Endothelial cell of umbilical vein (primary cell): ENCODE results near the gene ZNF775. TPM values are rescaled to one million over a fixed set of nuclear protein-coding genes. Genes with fewer than 3 reads are reported as not detected.

Source experiments
- BruUV-seq: library from RNA; stranded (reverse); fragments of 400-500 nt; replicated peaks from 2 replicates; lab custom pipeline; 2021; lab: Mats Ljungman, UMichigan
- CTCF ChIA-PET: fragments of 300-600, 350-600 bp; sonication (Branson Sonifier 250); formaldehyde crosslinking; loops from one replicate; lab custom pipeline; 2021; ENCODE audit warnings: antibody characterized with exemption, inconsistent platforms; lab: Charles Lee
- POLR2A ChIA-PET: fragments of 300-600, 350-600 bp; sonication (Branson Sonifier 250); formaldehyde crosslinking; loops from one replicate; lab custom pipeline; 2021; ENCODE audit warnings: antibody characterized with exemption, inconsistent platforms; lab: Charles Lee
- DNase-seq: peaks from one replicate; pipeline ENCODE4 v3.0.0-alpha.2; 2011; ENCODE audit warnings: low read depth, low spot score
- FAIRE-seq: peaks from 2 replicates; lab custom pipeline; 2011; peaks lifted over from hg19 to GRCh38; lab: Jason Lieb, UNC
- H2AFZ ChIP-seq: 2 replicates; pipeline ENCODE4 v1.6.0; 2012; ENCODE audit warnings: low read depth, low read length, control low read depth, inconsistent platforms
- H3K27ac ChIP-seq: 2 replicates; pipeline ENCODE4 v1.5.1; 2011; ENCODE audit warnings: low read depth, mild to moderate bottlenecking, control low read depth, low read length, moderate library complexity; ENCODE audit not compliant: insufficient read depth
- H3K27me3 ChIP-seq, 2 experiments: 2 replicates each; pipeline versions ENCODE4 v1.6.0 to v1.6.1; 2011; ENCODE audit warnings: low read length in 2 of 2, mixed read lengths in 1 of 2; ENCODE audit not compliant: control insufficient read depth in 2 of 2, insufficient read depth in 2 of 2
- H3K36me3 ChIP-seq, 2 experiments: 2 replicates in 1 of 2; 3 replicates in 1 of 2; pipeline ENCODE4 v1.5.1; 2011; ENCODE audit warnings: low read length in 2 of 2, mild to moderate bottlenecking in 1 of 2, moderate library complexity in 1 of 2; ENCODE audit not compliant: control insufficient read depth in 2 of 2, insufficient read depth in 2 of 2; ENCODE audit errors: extremely low read depth in 1 of 2
- H3K4me1 ChIP-seq: 3 replicates; pipeline ENCODE4 v1.5.1; 2011; ENCODE audit warnings: mild to moderate bottlenecking, low read length; ENCODE audit not compliant: control insufficient read depth, insufficient read depth; ENCODE audit errors: extremely low read depth
- H3K4me2 ChIP-seq: 2 replicates; pipeline ENCODE4 v1.6.1; 2011; ENCODE audit warnings: low read length, control low read depth, mixed read lengths; ENCODE audit not compliant: insufficient read depth
- H3K4me3 ChIP-seq, 3 experiments: fragments of 200-600 bp in 1 of 3; sonication (generic), shearing (Covaris generic) in 1 of 3; replicated peaks in 1 of 3; 2 replicates each; pipeline ENCODE4 v1.5.1; 2011 to 2016; ENCODE audit warnings: control low read depth in 3 of 3, low read length in 3 of 3, mild to moderate bottlenecking in 2 of 3, inconsistent platforms in 1 of 3, low read depth in 1 of 3, moderate library complexity in 1 of 3; ENCODE audit not compliant: insufficient read depth in 1 of 3
- H3K79me2 ChIP-seq: 2 replicates; pipeline ENCODE4 v1.6.0; 2012; ENCODE audit warnings: low read length, inconsistent platforms; ENCODE audit not compliant: control insufficient read depth, insufficient read depth
- H3K9ac ChIP-seq: replicated peaks from 2 replicates; pipeline ENCODE3; 2011; ENCODE audit warnings: low read length, control low read depth; ENCODE audit not compliant: insufficient read depth; ENCODE audit errors: extremely low read depth
- H3K9me1 ChIP-seq: replicated peaks from 3 replicates; pipeline ENCODE4 v1.6.0; 2011; ENCODE audit warnings: mild to moderate bottlenecking, low read length; ENCODE audit not compliant: control insufficient read depth, insufficient read depth; ENCODE audit errors: extremely low read depth
- H3K9me3 ChIP-seq: replicated peaks from 2 replicates; pipeline ENCODE4 v1.5.1; 2012; ENCODE audit warnings: low read length, inconsistent platforms; ENCODE audit not compliant: control insufficient read depth, insufficient read depth
- H4K20me1 ChIP-seq: replicated peaks from 2 replicates; pipeline ENCODE3; 2011; ENCODE audit warnings: mild to moderate bottlenecking, low read length; ENCODE audit not compliant: control insufficient read depth, insufficient read depth; ENCODE audit errors: extremely low read depth
- CTCF ChIP-seq, 2 donors: IDR thresholded peaks; 1 replicate in 1 of 2; 2 replicates in 1 of 2; pipeline ENCODE4 v1.5.1; 2011; ENCODE audit warnings: low read length in 2 of 2, mild to moderate bottlenecking in 2 of 2, moderate library complexity in 2 of 2, control low read depth in 1 of 2, inconsistent platforms in 1 of 2, low read depth in 1 of 2; ENCODE audit not compliant: insufficient read depth in 1 of 2; ENCODE audit errors: extremely low read depth in 1 of 2
- EZH2 ChIP-seq: IDR thresholded peaks from 2 replicates; pipeline ENCODE4 v1.6.1; 2012; ENCODE audit warnings: borderline replicate concordance, low read depth, mild to moderate bottlenecking, moderate library complexity, low read length, inconsistent platforms; ENCODE audit not compliant: severe bottlenecking
- FOS ChIP-seq: IDR thresholded peaks from 2 replicates; pipeline ENCODE4 v1.6.1; 2011; ENCODE audit warnings: mild to moderate bottlenecking, low read length, moderate library complexity, borderline replicate concordance; ENCODE audit not compliant: insufficient read depth
- GATA2 ChIP-seq: IDR thresholded peaks from 2 replicates; pipeline ENCODE4 v1.7.0; 2011; ENCODE audit warnings: low read depth, mild to moderate bottlenecking, moderate library complexity, mixed read lengths, low read length; ENCODE audit not compliant: insufficient read length, insufficient read depth
- JUN ChIP-seq: IDR thresholded peaks from 2 replicates; pipeline ENCODE4 v1.6.1; 2011; ENCODE audit warnings: borderline replicate concordance, low read depth; ENCODE audit not compliant: insufficient read length, insufficient read depth
- MAX ChIP-seq: IDR thresholded peaks from 2 replicates; pipeline ENCODE4 v1.6.1; 2011; ENCODE audit not compliant: insufficient read depth, insufficient read length
- MYC ChIP-seq: IDR thresholded peaks from one replicate; pipeline ENCODE4 v1.6.1; 2011; ENCODE audit warnings: mild to moderate bottlenecking, low read depth, low read length
- POLR2A ChIP-seq: IDR thresholded peaks from 2 replicates; pipeline ENCODE4 v1.6.1; 2012; ENCODE audit warnings: low read depth, mild to moderate bottlenecking, control low read depth, low read length
- POLR2AphosphoS5 ChIP-seq: IDR thresholded peaks from 2 replicates; pipeline ENCODE4 v1.6.1; 2012; ENCODE audit warnings: low read depth, mild to moderate bottlenecking, control low read depth, low read length, moderate library complexity; ENCODE audit not compliant: insufficient read depth
- dilution Hi-C: fragments of 300-500 bp; cut with MboI; formaldehyde crosslinking; loops from one replicate; pipeline ENCODE4 v1.15.0; 2019; ENCODE audit warnings: low sequenced_read_pairs; ENCODE audit not compliant: extremely low pct_ligation_motif_present
- intact Hi-C: fragments of 100-400 bp; cut with micrococcal nuclease; formaldehyde crosslinking; loops from one replicate; pipeline ENCODE4 v1.10.0; 2022
- polyA plus RNA-seq, 4 experiments: library from polyadenylated mRNA; depleted of rRNA in 3 of 4; stranded (reverse) in 3 of 4; unstranded in 1 of 4; fragments of >200 nt; gene quantifications; 2 replicates each; pipeline versions ENCODE4 v1.2.1 to v1.2.3, GENCODE V29; 2011 to 2012; ENCODE audit warnings: missing spikeins in 1 of 4
- total RNA-seq: library from RNA; stranded (reverse); gene quantifications from 2 replicates; pipeline ENCODE4 v1.2.3, GENCODE V29; 2021

Gene ZNF775
- total and polyA plus RNA-seq, 2 donors (not counting 3 experiments of a cell fraction or from before 2014, with no cell fraction given): 5.8 to 8.3 TPM

- Histone ChIP-seq H3K4me3 (no peak overlapping the region), H3K36me3 (no peaks in the 10 kb centered on the region), H4K20me1 (no peaks in the 10 kb centered on the region), H3K79me2 (no peaks in the 10 kb centered on the region), H3K27me3 (peaks cover 5 to 10% of the 10 kb centered on the region in 2 experiments), H3K27ac (no peak overlapping the region), H3K9me3 (no peaks in the 10 kb centered on the region), H3K4me2 (no peak overlapping the region), H3K9ac (no peak overlapping the region), H2AFZ (no peak overlapping the region), H3K9me1 (no peaks in the 10 kb centered on the region), H3K4me1 (no peaks in the 10 kb centered on the region)
- FAIRE-seq (no peak), DNase-seq (no peak)
- dilution Hi-C loops (no loop called here), intact Hi-C loops (no loop called here)
- ChIA-PET CTCF (interaction anchor here (1.0 to 1.6 kb wide), 2 partner anchors 9 to 76 kb away, joined by 4 read pairs; no protein-coding TSS in a partner anchor), POLR2A (no interaction called here)
- no TSS peak for BruUV-seq
- TF ChIP-seq FOS (no peak), POLR2A (no peak), MAX (no peak), EZH2 (no peak)
These were observed 51.4 kb downstream of the ZNF775 start for GRCh38 chr7:150430465-150431085.

- Histone ChIP-seq H3K9me1 (no peaks in the 10 kb centered on the region), H3K36me3 (no peaks in the 10 kb centered on the region), H4K20me1 (no peaks in the 10 kb centered on the region), H3K4me1 (no peaks in the 10 kb centered on the region), H3K4me3 (no peak overlapping the region), H3K27ac (no peak overlapping the region), H3K9me3 (no peaks in the 10 kb centered on the region), H3K79me2 (no peaks in the 10 kb centered on the region), H3K4me2 (no peak overlapping the region), H3K9ac (no peak overlapping the region), H2AFZ (no peak overlapping the region), H3K27me3 (peaks cover 5 to 10% of the 10 kb centered on the region in 2 experiments)
- intact Hi-C loops (no loop called here), dilution Hi-C loops (no loop called here)
- TF ChIP-seq MAX: no peak
- no peak for TF ChIP-seq POLR2A
- TF ChIP-seq JUN: no peak
- TF ChIP-seq POLR2AphosphoS5: no peak
- TF ChIP-seq CTCF (IDR thresholded peaks at IDR 0.05; ENCODE audit: extremely low read depth in 1 of 2, insufficient read depth in 1 of 2, low read depth in 1 of 2, low read length in 2 of 2): no peak
- no peak for TF ChIP-seq FOS
- no peak for TF ChIP-seq EZH2
- no peak for TF ChIP-seq GATA2
- TF ChIP-seq MYC: no peak
- no TSS peak for BruUV-seq
- CTCF ChIA-PET: interaction anchor here (0.8 to 2.3 kb wide), 2 partner anchors 16 to 346 kb away, joined by 3 to 8 read pairs; no protein-coding TSS in a partner anchor
- FAIRE-seq: no peak
- POLR2A ChIA-PET: no interaction called here
- DNase-seq: no peak
These were observed 52.9 kb downstream of the ZNF775 start for GRCh38 chr7:150431839-150432658.
